ENCODE results near the gene FAM174C. TPM values are rescaled to one million over a fixed set of nuclear protein-coding genes. Genes with fewer than 3 reads are reported as not detected.

FAM174C gene
- total RNA-seq, 4 donors from 2014 or later: 14.2 to 42.2 (median 21.8) TPM

DNA sequence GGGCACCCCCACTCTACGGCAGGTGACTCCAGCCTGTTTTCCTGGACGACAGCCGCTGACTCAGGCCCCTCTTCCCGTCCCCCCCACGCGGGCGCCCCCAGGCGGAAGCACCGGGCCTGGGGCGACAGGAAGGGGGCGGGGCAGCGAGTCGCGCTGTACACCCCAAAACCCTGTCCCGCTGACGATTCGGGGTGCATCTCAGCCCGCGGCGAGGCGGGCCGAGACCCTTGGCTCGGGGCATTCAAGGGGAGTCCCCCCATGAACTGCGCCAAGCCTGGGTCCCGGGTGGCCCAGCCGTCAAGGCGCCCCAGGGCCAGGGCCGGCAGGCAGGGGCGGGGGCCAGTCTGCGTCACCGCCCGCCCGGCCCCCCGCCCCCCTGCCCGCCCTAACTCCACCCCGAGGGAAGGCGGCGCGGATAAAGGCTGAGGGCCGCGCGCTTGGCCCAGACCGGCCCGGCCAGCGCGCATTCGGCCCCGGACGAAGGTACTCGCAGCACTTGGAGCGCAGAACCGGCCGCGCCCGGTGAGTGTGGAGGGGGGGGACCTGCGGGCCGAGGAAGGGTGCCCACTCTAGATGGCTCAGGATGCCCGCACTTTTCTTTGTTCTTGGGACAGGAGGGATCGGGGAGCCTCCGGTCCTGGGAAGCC, 27.1 kb upstream of the FAM174C start, which contains the start of gene MIDN:
Gene MIDN, plus strand, starts transcription at position 445 of the 647 bp plus-strand sequence. CDS start 1,714 bp downstream, outside the sequence.
- ATAC-seq: peak; percentile 39

DNA sequence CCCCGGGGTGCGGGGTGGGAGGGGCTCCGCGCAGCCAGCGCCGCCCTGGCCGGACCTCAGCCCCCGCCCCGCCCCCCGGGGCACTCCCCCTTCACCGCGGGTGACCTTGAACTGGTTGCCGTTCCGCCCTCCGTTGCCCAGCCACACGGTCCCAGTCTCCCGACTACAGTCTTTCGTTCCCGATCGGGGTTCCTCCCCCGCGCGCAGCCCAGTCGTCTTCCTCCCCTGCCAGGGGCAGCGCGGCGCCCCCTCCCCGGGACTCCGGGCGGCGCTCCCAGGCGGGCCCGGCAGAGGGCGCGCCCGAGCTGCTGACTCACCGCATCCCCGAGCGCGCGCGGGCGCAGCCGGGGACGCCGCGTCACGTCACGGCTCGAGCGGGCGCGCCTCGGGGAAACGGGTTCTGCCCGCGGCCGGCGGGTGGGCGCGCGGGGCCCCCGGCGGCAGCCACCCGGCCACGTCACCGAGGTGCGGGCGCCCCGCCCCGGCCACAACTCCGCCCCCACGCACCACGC, 26.5 kb upstream of the FAM174C start:
- Histone ChIP-seq H3K9me3 (no peaks in the 10 kb centered on the region), H3K27ac (peak overlapping the region; percentile 96 to 100 (median 100)), H3K27me3 (no peaks in the 10 kb centered on the region), H3K4me1 (peaks cover 3 to 75% (median 46%) of the 10 kb centered on the region in 3 donors), H3K36me3 (peaks cover 0 to 12% of the 10 kb centered on the region in 2 donors), H3K4me3 (peak overlapping the region; percentile 65 to 86)
- ATAC-seq: peak; percentile 22
- WGBS, 2 donors (ENCODE audit: low coverage in 1 of 2): no CpG with 5 or more reads among the region's 74 CpGs
- no peak for TF ChIP-seq POLR2A (IDR thresholded peaks at IDR 0.05)
- peak in 3 of 4 experiments; percentile 88 to 99 (median 96) for TF ChIP-seq CTCF (IDR thresholded peaks at IDR 0.05)

More for the DNA sequence above, 27.1 kb upstream of the FAM174C start, which contains the start of gene MIDN:
- no CpG with 5 or more reads among the region's 60 CpGs for WGBS, 2 donors (ENCODE audit: low coverage in 1 of 2)
- no peaks in the 10 kb centered on the region for H3K9me3 ChIP-seq
- H3K27ac ChIP-seq: peak within 1 kb of the TSS; percentile 96 to 100 (median 100)
- peak within 1 kb of the TSS; percentile 65 to 86 for H3K4me3 ChIP-seq
- H3K4me1 ChIP-seq: peaks cover 3 to 75% (median 49%) of the 10 kb centered on the region in 3 donors
- no peaks in the 10 kb centered on the region for H3K27me3 ChIP-seq
- TF ChIP-seq POLR2A (IDR thresholded peaks at IDR 0.05) (peak; percentile 93 to 96), CTCF (IDR thresholded peaks at IDR 0.05) (peak in 2 of 4 experiments; percentile 37 to 49), EP300 (IDR thresholded peaks at IDR 0.05) (no peak), POLR2AphosphoS5 (IDR thresholded peaks at IDR 0.05) (peak; percentile 91)
- peaks cover 0 to 10% of the 10 kb centered on the region in 2 donors for H3K36me3 ChIP-seq

GRCh38 chr19:1249298-1249989, 25.9 kb upstream of the FAM174C start:
- peaks cover 3 to 75% (median 46%) of the 10 kb centered on the region in 3 donors for H3K4me1 ChIP-seq

DNA sequence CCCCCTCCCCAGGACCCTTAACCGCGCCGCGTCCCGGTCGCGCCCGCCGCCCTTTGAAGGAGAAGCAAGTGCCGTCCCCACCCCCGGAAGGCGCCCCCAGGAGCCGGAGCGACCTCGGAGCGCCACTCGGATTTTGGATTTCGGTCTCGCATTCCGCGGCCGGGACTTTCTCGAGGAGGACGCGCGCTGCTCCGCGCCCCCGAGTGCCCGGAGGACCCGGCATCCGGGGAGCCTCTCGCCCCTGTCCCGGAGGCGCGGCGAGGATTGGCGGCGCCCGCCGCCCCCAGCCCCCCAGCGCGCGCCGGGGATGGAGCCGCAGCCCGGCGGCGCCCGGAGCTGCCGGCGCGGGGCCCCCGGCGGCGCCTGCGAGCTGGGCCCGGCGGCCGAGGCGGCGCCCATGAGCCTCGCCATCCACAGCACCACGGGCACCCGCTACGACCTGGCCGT, 25.3 kb upstream of the FAM174C start:
- peaks cover under 1 to 75% (median 46%) of the 10 kb centered on the region in 3 donors for H3K4me1 ChIP-seq
- peak overlapping the region; percentile 70 to 100 (median 100) for H3K27ac ChIP-seq
- TF ChIP-seq POLR2A (IDR thresholded peaks at IDR 0.05) (peak in 1 of 2 donors; percentile 95), CTCF (IDR thresholded peaks at IDR 0.05) (no peak)
- peaks cover under 1 to 23% of the 10 kb centered on the region in 2 donors for H3K36me3 ChIP-seq
- WGBS, 2 donors (ENCODE audit: low coverage in 1 of 2): no CpG with 5 or more reads among the region's 67 CpGs
- ATAC-seq: no peak
- H3K9me3 ChIP-seq: no peaks in the 10 kb centered on the region
- H3K4me3 ChIP-seq: peak overlapping the region; percentile 78 to 86
- H3K27me3 ChIP-seq: no peaks in the 10 kb centered on the region

More at GRCh38 chr19:1249298-1249989, 25.9 kb upstream of the FAM174C start:
- Histone ChIP-seq H3K27me3 (no peaks in the 10 kb centered on the region), H3K4me3 (peak overlapping the region; percentile 78 to 86), H3K36me3 (peaks cover 0 to 18% of the 10 kb centered on the region in 2 donors), H3K9me3 (no peaks in the 10 kb centered on the region), H3K27ac (peak overlapping the region; percentile 96 to 100 (median 100))
- 0% methylated on average over 2 of the region's 102 CpGs; no CpG with 5 or more reads in 1 of the 2 donors for WGBS, 2 donors (ENCODE audit: low coverage in 1 of 2)
- TF ChIP-seq EP300 (IDR thresholded peaks at IDR 0.05): peak; percentile 33
- TF ChIP-seq POLR2AphosphoS5 (IDR thresholded peaks at IDR 0.05): peak; percentile 97
- TF ChIP-seq POLR2A (IDR thresholded peaks at IDR 0.05): peak; percentile 87 to 94
- TF ChIP-seq CTCF (IDR thresholded peaks at IDR 0.05): no peak
- peak; percentile 44 for ATAC-seq
